SKM-1 treated with dmso at 0.1 percent for 144 hours (cell line): Measurements from ENCODE around the gene LPAR2.
"Not testable (repeated sequence)": the region's sequence is repeated elsewhere in the genome, so short reads cannot be mapped to it uniquely, and the experiment has no call there.

Source experiments
- DNase-seq: peaks from one replicate; lab custom pipeline; 2025; ENCODE audit not compliant: unreplicated experiment; lab: John Stamatoyannopoulos, UW

Gene LPAR2

GRCh38 chr19:19633711-19634515 is 5.9 kb upstream of the LPAR2 start:
- no peak for DNase-seq

- no peak for DNase-seq
These were observed 4.6 kb upstream of the LPAR2 start for GRCh38 chr19:19632661-19633060.

- no peak for DNase-seq
These were observed 3.3 kb upstream of the LPAR2 start for GRCh38 chr19:19631346-19631745.

GRCh38 chr19:19630426-19630825 is 2.4 kb upstream of the LPAR2 start:
- DNase-seq = no peak

- no peak for DNase-seq
These were observed 2.0 kb upstream of the LPAR2 start for GRCh38 chr19:19630062-19630414.

GRCh38 chr19:19628501-19629134 is 598 bp upstream of the LPAR2 start:
- DNase-seq = no peak

GRCh38 chr19:19626516-19627472 is 1.2 kb downstream of the LPAR2 start:
- no peak for DNase-seq

GRCh38 chr19:19624032-19624570 is 3.9 kb downstream of the LPAR2 start:
- DNase-seq = no peak

- DNase-seq = no peak
These were observed 4.6 kb downstream of the LPAR2 start for GRCh38 chr19:19623383-19623782.

- DNase-seq = no peak
These were observed 8.2 kb downstream of the LPAR2 start for GRCh38 chr19:19619849-19620210.

GRCh38 chr19:19619181-19619848 is 8.7 kb downstream of the LPAR2 start:
- no peak for DNase-seq

- peak; percentile 98 for DNase-seq
These were observed 9.6 kb downstream of the LPAR2 start, which contains the start of gene PBX4 for GRCh38 chr19:19618219-19619051. PBX4 (minus strand) TSS chr19:19618687; CDS start chr19:19618629, 58 bp downstream.

- no peak for DNase-seq
These were observed 12.9 kb downstream of the LPAR2 start for GRCh38 chr19:19615086-19615485.

GRCh38 chr19:19613506-19613905 is 14.5 kb downstream of the LPAR2 start:
- no peak for DNase-seq

- no peak for DNase-seq
These were observed 17.4 kb downstream of the LPAR2 start for GRCh38 chr19:19610376-19611202.

GRCh38 chr19:19606686-19607085 is 21.3 kb downstream of the LPAR2 start:
- DNase-seq = not testable (repeated sequence)

GRCh38 chr19:19606021-19606420 is 22.0 kb downstream of the LPAR2 start:
- no peak for DNase-seq

- DNase-seq = no peak
These were observed 25.2 kb downstream of the LPAR2 start for GRCh38 chr19:19602713-19603324.
